ENCODE results near the gene ZNF566. TPM values are rescaled to one million over a fixed set of nuclear protein-coding genes. Genes with fewer than 3 reads are reported as not detected.

ZNF566 gene
- total RNA-seq, 1 donor from 2014 or later = 10.9 TPM

Other genes starting within 250 kb of the ZNF566 start
- 2.6 TPM for gene ZFP14, start 110.4 kb downstream of the ZNF566 start, total RNA-seq
- 4.8 TPM for gene ZFP82, start 70.9 kb downstream of the ZNF566 start, total RNA-seq
- gene ZNF260, start 38.7 kb upstream of the ZNF566 start, total RNA-seq = 7.6 TPM
- gene ZNF529, start 83.7 kb upstream of the ZNF566 start, total RNA-seq = 13.4 TPM
- 19.1 TPM for gene ZNF382, start 115.8 kb upstream of the ZNF566 start, total RNA-seq
- gene ZNF461, start 177.3 kb upstream of the ZNF566 start, total RNA-seq = 5.6 TPM
- gene ZNF567, start 198.1 kb upstream of the ZNF566 start, total RNA-seq = 3.1 TPM

Measured in Right ventricle myocardium superior (tissue), 1 donor.